ENCODE data around the gene EMB.

GRCh38 chr5:50463047-50463446, 22.0 kb upstream of the EMB start:
- TF ChIP-seq EZH2 (IDR thresholded peaks at IDR 0.05; ENCODE audit: insufficient read depth, poor library complexity, severe bottlenecking), result no peak
- TF ChIP-seq EZH2phosphoT487 (IDR thresholded peaks at IDR 0.05; ENCODE audit: insufficient read depth, low read depth), result no peak
